HepG2 (cell line): ENCODE data around the gene TTC22. TPM values are rescaled to one million over a fixed set of nuclear protein-coding genes. Genes with fewer than 3 reads are reported as not detected.

Experiments
- IRX3 ChIP-seq: sonication (generic); formaldehyde crosslinking; IDR thresholded peaks from 2 replicates; pipeline ENCODE4 v1.8.1; 2023; ENCODE audit warnings: mild to moderate bottlenecking, low read depth, missing genetic modification reagents, borderline replicate concordance
- POLR2AphosphoS5 ChIP-seq: IDR thresholded peaks from 2 replicates; pipeline ENCODE4 v1.6.1; 2012; ENCODE audit warnings: low read depth, low read length
- SMARCC2 ChIP-seq: fragments of 450-650 bp; IDR thresholded peaks from 2 replicates; pipeline ENCODE4 v1.6.1; 2017; ENCODE audit warnings: antibody characterized with exemption, mild to moderate bottlenecking
- ZNF496 ChIP-seq: sonication (generic); formaldehyde crosslinking; IDR thresholded peaks from 2 replicates; pipeline ENCODE4 v1.8.1; 2023; ENCODE audit warnings: mild to moderate bottlenecking, moderate library complexity, missing genetic modification reagents; ENCODE audit not compliant: insufficient replicate concordance
- ZNF879 ChIP-seq: sonication (generic); formaldehyde crosslinking; IDR thresholded peaks from 2 replicates; pipeline ENCODE4 v1.8.1; 2023; ENCODE audit warnings: missing genetic modification reagents
- polyA plus RNA-seq, 8 experiments: library from polyadenylated mRNA; depleted of rRNA in 3 of 8; stranded (reverse) in 7 of 8; unstranded in 1 of 8; fragments of >200 nt; fragmentation: Illumina TruSeq in 4 of 8; extraction: Trizol in 4 of 8; gene quantifications; 2 replicates each; pipeline versions ENCODE4 v1.2.1 to v1.2.3, GENCODE V29; 2011 to 2016; ENCODE audit warnings: low read depth in 4 of 8, missing spikeins in 1 of 8, mixed read lengths in 1 of 8; ENCODE audit not compliant: insufficient read depth in 1 of 8
- total RNA-seq, 5 experiments: library from RNA; depleted of rRNA; stranded (reverse); fragments of >200 nt; fragmentation: Illumina TruSeq; extraction: Trizol; gene quantifications; 2 replicates each; pipeline ENCODE4 v1.2.3, GENCODE V29; 2016; ENCODE audit warnings: low read depth in 1 of 5
- TF ChIP-seq, protein P1 (sequence below): sonication (generic); formaldehyde crosslinking; IDR thresholded peaks from 2 replicates; pipeline ENCODE4 v1.4.0; 2020; ENCODE audit warnings: missing genetic modification reagents
- TF ChIP-seq, protein P2 (sequence below): sonication (generic); formaldehyde crosslinking; IDR thresholded peaks from 2 replicates; pipeline ENCODE4 v1.5.0; 2020; ENCODE audit warnings: missing genetic modification reagents, mild to moderate bottlenecking, borderline replicate concordance
- TF ChIP-seq, protein P3 (sequence below): IDR thresholded peaks from 2 replicates; pipeline ENCODE4 v1.6.1; 2016; ENCODE audit warnings: missing compliant biosample characterization, missing genetic modification reagents, borderline replicate concordance
- TF ChIP-seq, protein P4 (sequence below): IDR thresholded peaks from 2 replicates; pipeline ENCODE4 v1.6.1; 2016
- TF ChIP-seq, protein P5 (sequence below): sonication (generic); formaldehyde crosslinking; IDR thresholded peaks from 2 replicates; pipeline ENCODE4 v1.9.0; 2022; ENCODE audit warnings: missing genetic modification reagents, mild to moderate bottlenecking, borderline replicate concordance

TTC22 gene
- total and polyA plus RNA-seq, 2 of the 13 experiments (the other 11 are each of a cell fraction or from before 2014, with no cell fraction given): not detected

DNA sequence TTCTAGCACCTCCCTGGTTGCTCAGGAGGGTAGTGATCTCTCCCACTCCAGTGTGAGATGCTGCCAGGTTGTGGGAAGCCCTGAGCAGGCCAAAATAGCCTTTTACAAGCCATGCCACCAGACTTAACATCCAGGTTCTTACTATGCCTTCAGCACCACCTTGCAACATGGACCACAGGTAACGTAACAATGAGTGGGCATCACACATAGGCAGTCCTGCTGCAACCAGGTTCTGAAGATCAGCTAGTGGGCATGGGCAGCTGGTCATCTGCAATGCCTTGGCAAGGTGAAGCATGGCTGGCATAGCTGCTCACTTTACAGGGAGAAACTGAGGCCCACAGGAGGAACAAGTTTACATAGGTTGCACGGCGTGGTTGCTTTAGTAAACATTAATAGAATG is 45.2 kb upstream of the TTC22 start (continued):
- TF ChIP-seq, protein P1, sequence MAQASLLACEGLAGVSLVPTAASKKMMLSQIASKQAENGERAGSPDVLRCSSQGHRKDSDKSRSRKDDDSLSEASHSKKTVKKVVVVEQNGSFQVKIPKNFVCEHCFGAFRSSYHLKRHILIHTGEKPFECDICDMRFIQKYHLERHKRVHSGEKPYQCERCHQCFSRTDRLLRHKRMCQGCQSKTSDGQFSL (CRISPR knock-in tag): no peak
- TF ChIP-seq, protein P2, sequence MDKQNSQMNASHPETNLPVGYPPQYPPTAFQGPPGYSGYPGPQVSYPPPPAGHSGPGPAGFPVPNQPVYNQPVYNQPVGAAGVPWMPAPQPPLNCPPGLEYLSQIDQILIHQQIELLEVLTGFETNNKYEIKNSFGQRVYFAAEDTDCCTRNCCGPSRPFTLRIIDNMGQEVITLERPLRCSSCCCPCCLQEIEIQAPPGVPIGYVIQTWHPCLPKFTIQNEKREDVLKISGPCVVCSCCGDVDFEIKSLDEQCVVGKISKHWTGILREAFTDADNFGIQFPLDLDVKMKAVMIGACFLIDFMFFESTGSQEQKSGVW (CRISPR knock-in tag): no peak
- TF ChIP-seq SMARCC2: no peak
- no peak for TF ChIP-seq ZNF879 (CRISPR knock-in tag)
- TF ChIP-seq ZNF496 (CRISPR knock-in tag): no peak
- TF ChIP-seq POLR2AphosphoS5: peak; percentile 55; the same call in 1 of the 2 replicates
- TF ChIP-seq IRX3 (CRISPR knock-in tag): no peak
- TF ChIP-seq, protein P3, sequence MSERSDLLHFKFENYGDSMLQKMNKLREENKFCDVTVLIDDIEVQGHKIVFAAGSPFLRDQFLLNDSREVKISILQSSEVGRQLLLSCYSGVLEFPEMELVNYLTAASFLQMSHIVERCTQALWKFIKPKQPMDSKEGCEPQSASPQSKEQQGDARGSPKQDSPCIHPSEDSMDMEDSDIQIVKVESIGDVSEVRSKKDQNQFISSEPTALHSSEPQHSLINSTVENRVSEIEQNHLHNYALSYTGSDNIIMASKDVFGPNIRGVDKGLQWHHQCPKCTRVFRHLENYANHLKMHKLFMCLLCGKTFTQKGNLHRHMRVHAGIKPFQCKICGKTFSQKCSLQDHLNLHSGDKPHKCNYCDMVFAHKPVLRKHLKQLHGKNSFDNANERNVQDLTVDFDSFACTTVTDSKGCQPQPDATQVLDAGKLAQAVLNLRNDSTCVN (CRISPR knock-in tag): no peak
- TF ChIP-seq, protein P4, sequence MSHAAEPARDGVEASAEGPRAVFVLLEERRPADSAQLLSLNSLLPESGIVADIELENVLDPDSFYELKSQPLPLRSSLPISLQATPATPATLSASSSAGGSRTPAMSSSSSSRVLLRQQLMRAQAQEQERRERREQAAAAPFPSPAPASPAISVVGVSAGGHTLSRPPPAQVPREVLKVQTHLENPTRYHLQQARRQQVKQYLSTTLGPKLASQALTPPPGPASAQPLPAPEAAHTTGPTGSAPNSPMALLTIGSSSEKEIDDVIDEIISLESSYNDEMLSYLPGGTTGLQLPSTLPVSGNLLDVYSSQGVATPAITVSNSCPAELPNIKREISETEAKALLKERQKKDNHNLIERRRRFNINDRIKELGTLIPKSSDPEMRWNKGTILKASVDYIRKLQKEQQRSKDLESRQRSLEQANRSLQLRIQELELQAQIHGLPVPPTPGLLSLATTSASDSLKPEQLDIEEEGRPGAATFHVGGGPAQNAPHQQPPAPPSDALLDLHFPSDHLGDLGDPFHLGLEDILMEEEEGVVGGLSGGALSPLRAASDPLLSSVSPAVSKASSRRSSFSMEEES: no peak
- TF ChIP-seq, protein P5, sequence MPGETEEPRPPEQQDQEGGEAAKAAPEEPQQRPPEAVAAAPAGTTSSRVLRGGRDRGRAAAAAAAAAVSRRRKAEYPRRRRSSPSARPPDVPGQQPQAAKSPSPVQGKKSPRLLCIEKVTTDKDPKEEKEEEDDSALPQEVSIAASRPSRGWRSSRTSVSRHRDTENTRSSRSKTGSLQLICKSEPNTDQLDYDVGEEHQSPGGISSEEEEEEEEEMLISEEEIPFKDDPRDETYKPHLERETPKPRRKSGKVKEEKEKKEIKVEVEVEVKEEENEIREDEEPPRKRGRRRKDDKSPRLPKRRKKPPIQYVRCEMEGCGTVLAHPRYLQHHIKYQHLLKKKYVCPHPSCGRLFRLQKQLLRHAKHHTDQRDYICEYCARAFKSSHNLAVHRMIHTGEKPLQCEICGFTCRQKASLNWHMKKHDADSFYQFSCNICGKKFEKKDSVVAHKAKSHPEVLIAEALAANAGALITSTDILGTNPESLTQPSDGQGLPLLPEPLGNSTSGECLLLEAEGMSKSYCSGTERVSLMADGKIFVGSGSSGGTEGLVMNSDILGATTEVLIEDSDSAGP: peak; percentile 53; the same call in 1 of the 2 replicates
